CD4-positive, CD25-positive, alpha-beta regulatory T cell (primary cell): ENCODE results near the gene SNRNP35. TPM values are rescaled to one million over a fixed set of nuclear protein-coding genes. Genes with fewer than 3 reads are reported as not detected.
"Not testable (repeated sequence)": the region's sequence is repeated elsewhere in the genome, so short reads cannot be mapped to it uniquely, and the experiment has no call there.

Experiments
- ATAC-seq, 2 donors: fragments of 150-1000 bp; cut with Tn5 transposase; one replicate each; pipeline ENCODE4 v1.10.0; 2021; ENCODE audit warnings: low read depth in 2 of 2, moderate number of reproducible peaks in 2 of 2, moderate library complexity in 1 of 2
- DNase-seq, 3 donors: peaks; one replicate each; pipeline versions ENCODE4 v3.0.0 to v3.0.0-alpha.2; 2012 to 2022; ENCODE audit warnings: mixed read lengths in 1 of 3
- H3K27ac ChIP-seq: one replicate; pipeline ENCODE4 v1.7.0; 2013; ENCODE audit warnings: mild to moderate bottlenecking, low read length; ENCODE audit not compliant: insufficient read depth, poor library complexity, severe bottlenecking
- H3K27me3 ChIP-seq: one replicate; pipeline ENCODE4 v1.7.0; 2013; ENCODE audit warnings: low read length; ENCODE audit not compliant: control insufficient read depth, insufficient read depth
- H3K36me3 ChIP-seq: one replicate; pipeline ENCODE4 v1.7.0; 2013; ENCODE audit warnings: mild to moderate bottlenecking, low read length, moderate library complexity; ENCODE audit not compliant: control insufficient read depth, insufficient read depth
- H3K4me1 ChIP-seq: 2 replicates; pipeline ENCODE4 v1.7.0; 2013; ENCODE audit warnings: mild to moderate bottlenecking, low read length; ENCODE audit not compliant: insufficient read depth, control insufficient read depth, poor library complexity, severe bottlenecking
- H3K4me3 ChIP-seq: one replicate; pipeline ENCODE4 v1.7.0; 2013; ENCODE audit warnings: low read depth, mild to moderate bottlenecking, low read length, moderate library complexity
- H3K9me3 ChIP-seq, 2 experiments: 1 replicate in 1 of 2; 2 replicates in 1 of 2; pipeline ENCODE4 v1.7.0; 2013; ENCODE audit warnings: low read length in 2 of 2, mild to moderate bottlenecking in 1 of 2, moderate library complexity in 1 of 2; ENCODE audit not compliant: control insufficient read depth in 2 of 2
- H3K27ac Mint-ChIP-seq, 3 donors: one replicate each; pipeline ENCODE4 v1.8.0; 2020 to 2022; ENCODE audit warnings: mild to moderate bottlenecking in 3 of 3, mixed read lengths in 3 of 3, moderate library complexity in 2 of 3
- H3K27me3 Mint-ChIP-seq: one replicate; pipeline ENCODE4 v1.8.0; 2022; ENCODE audit warnings: mild to moderate bottlenecking, mixed read lengths
- H3K36me3 Mint-ChIP-seq: one replicate; pipeline ENCODE4 v1.8.0; 2020; ENCODE audit warnings: mixed read lengths
- H3K4me1 Mint-ChIP-seq, 4 donors: one replicate each; pipeline ENCODE4 v1.8.0; 2020 to 2022; ENCODE audit warnings: mixed read lengths in 4 of 4, mild to moderate bottlenecking in 1 of 4
- H3K4me3 Mint-ChIP-seq, 4 donors: one replicate each; pipeline ENCODE4 v1.8.0; 2020 to 2022; ENCODE audit warnings: mild to moderate bottlenecking in 4 of 4, mixed read lengths in 4 of 4, moderate library complexity in 3 of 4
- H3K9me3 Mint-ChIP-seq, 7 donors: one replicate each; pipeline ENCODE4 v1.8.0; 2020 to 2022; ENCODE audit warnings: mixed read lengths in 7 of 7, mild to moderate bottlenecking in 3 of 7, moderate library complexity in 2 of 7
- polyA plus RNA-seq, 4 donors: library from polyadenylated mRNA; unstranded; fragments of 300-500 nt; fragmentation: Illumina TruSeq; gene quantifications; one replicate each; pipeline ENCODE4 v1.2.3, GENCODE V29; 2021
- total RNA-seq: library from RNA; stranded (reverse); gene quantifications from one replicate; pipeline ENCODE4 v1.2.3, GENCODE V29; 2022

Gene SNRNP35
- total and polyA plus RNA-seq, 5 donors from 2014 or later, result 43.5 to 54.4 (median 47.6) TPM

DNA sequence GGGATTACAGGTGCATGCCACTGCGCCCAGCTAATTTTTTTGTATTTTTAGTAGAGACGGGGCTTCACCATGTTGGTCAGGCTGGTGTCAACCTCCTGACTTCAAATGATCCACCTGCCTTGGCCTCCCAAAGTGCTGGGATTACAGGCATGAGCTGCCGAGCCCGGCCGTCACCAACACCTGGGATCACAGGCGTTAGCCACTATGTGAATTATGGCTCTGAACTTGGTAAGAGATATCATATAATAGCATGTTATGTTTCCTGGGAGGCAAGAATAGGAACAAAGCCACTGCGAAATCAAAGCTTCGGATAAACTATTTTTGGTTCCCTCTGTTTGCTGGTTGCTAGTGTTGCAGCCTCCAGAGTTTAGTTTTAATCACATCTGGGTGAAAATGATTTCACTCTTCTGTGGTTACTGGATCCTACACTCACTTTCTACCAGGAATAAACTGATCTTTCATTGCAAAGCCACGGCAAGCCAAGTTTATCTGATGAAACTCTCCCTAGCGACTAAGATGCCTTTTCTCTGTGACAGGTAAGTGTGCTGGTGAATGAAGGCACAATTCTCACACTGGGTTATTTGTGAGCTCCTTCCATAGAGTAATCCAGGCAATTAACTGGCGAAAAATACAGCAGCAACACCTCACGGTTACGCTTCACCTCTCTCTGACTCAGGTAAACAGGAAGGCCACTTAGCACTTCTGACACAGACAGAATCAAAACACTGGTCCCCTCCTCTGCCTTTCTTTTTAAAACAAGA, 16.7 kb downstream of the SNRNP35 start:
- peak; percentile 90 to 93 for ATAC-seq
- peak overlapping the region; percentile 70 to 88 (median 82) for H3K4me3 Mint-ChIP-seq

GRCh38 chr12:123475246-123475703, 17.3 kb downstream of the SNRNP35 start:
- H3K4me1 Mint-ChIP-seq, result peaks cover 8 to 54% (median 32%) of the 10 kb centered on the region in 4 donors
- peak overlapping the region; percentile 95 to 100 (median 96) for H3K27ac Mint-ChIP-seq
- peaks cover 19% of the 10 kb centered on the region for H3K36me3 ChIP-seq
- peak overlapping the region; percentile 70 to 88 (median 82) for H3K4me3 Mint-ChIP-seq
- peak overlapping the region; percentile 63 for H3K4me3 ChIP-seq
- DNase-seq (no peak), ATAC-seq (peak; percentile 22 to 30)
- H3K27ac ChIP-seq, result peak overlapping the region; percentile 67
- peaks cover 24% of the 10 kb centered on the region for H3K4me1 ChIP-seq
- no peaks in the 10 kb centered on the region for H3K27me3 Mint-ChIP-seq
- no peaks in the 10 kb centered on the region for H3K9me3 ChIP-seq
- H3K36me3 Mint-ChIP-seq, result peaks cover 32% of the 10 kb centered on the region
- no peaks in the 10 kb centered on the region for H3K9me3 Mint-ChIP-seq
- no peaks in the 10 kb centered on the region for H3K27me3 ChIP-seq

More for the DNA sequence above, 16.7 kb downstream of the SNRNP35 start:
- peaks cover 19% of the 10 kb centered on the region for H3K36me3 ChIP-seq
- peak overlapping the region; percentile 95 to 100 (median 96) for H3K27ac Mint-ChIP-seq
- no peaks in the 10 kb centered on the region for H3K9me3 Mint-ChIP-seq
- peak in 2 of 3 donors; percentile 66 to 82 for DNase-seq
- H3K4me1 ChIP-seq, result peaks cover 24% of the 10 kb centered on the region
- H3K36me3 Mint-ChIP-seq, result peaks cover 32% of the 10 kb centered on the region
- H3K27me3 Mint-ChIP-seq, result no peaks in the 10 kb centered on the region
- H3K27me3 ChIP-seq, result no peaks in the 10 kb centered on the region
- H3K27ac ChIP-seq, result peak overlapping the region; percentile 67
- H3K4me3 ChIP-seq, result peak overlapping the region; percentile 63
- peaks cover 8 to 50% (median 28%) of the 10 kb centered on the region in 4 donors for H3K4me1 Mint-ChIP-seq
- no peaks in the 10 kb centered on the region for H3K9me3 ChIP-seq

GRCh38 chr12:123478069-123478468, 20.1 kb downstream of the SNRNP35 start:
- Histone ChIP-seq H3K27ac (no peak overlapping the region), H3K4me1 (peaks cover 24% of the 10 kb centered on the region), H3K9me3 (no peaks in the 10 kb centered on the region), H3K36me3 (peaks cover under 1% of the 10 kb centered on the region), H3K4me3 (no peak overlapping the region), H3K27me3 (no peaks in the 10 kb centered on the region)
- Mint-ChIP-seq H3K4me1 (peaks cover 8 to 61% (median 25%) of the 10 kb centered on the region in 4 donors), H3K9me3 (no peaks in the 10 kb centered on the region), H3K27ac (peak overlapping the region; percentile 20 to 75 (median 72)), H3K27me3 (no peaks in the 10 kb centered on the region), H3K36me3 (peaks cover 11% of the 10 kb centered on the region), H3K4me3 (no peak overlapping the region)
- DNase-seq (no peak), ATAC-seq (no peak)

- Mint-ChIP-seq H3K27me3 (no peaks in the 10 kb centered on the region), H3K9me3 (no peaks in the 10 kb centered on the region), H3K27ac (peak overlapping the region; percentile 74 to 90 (median 79)), H3K4me3 (no peak overlapping the region), H3K36me3 (peaks cover 11% of the 10 kb centered on the region), H3K4me1 (peaks cover 8 to 64% (median 26%) of the 10 kb centered on the region in 4 donors)
- no peaks in the 10 kb centered on the region for H3K36me3 ChIP-seq
- no peaks in the 10 kb centered on the region for H3K27me3 ChIP-seq
- ATAC-seq (no peak), DNase-seq (no peak)
- no peaks in the 10 kb centered on the region for H3K9me3 ChIP-seq
- H3K27ac ChIP-seq, result no peak overlapping the region
- H3K4me1 ChIP-seq, result peaks cover 26% of the 10 kb centered on the region
- H3K4me3 ChIP-seq, result no peak overlapping the region
Measured at GRCh38 chr12:123478762-123479161, 20.8 kb downstream of the SNRNP35 start.

GRCh38 chr12:123479442-123480180, 21.7 kb downstream of the SNRNP35 start:
- H3K4me1 Mint-ChIP-seq, result peaks cover 12 to 64% (median 27%) of the 10 kb centered on the region in 4 donors
- Histone ChIP-seq H3K9me3 (no peaks in the 10 kb centered on the region), H3K4me1 (peaks cover 26% of the 10 kb centered on the region), H3K27me3 (no peaks in the 10 kb centered on the region), H3K36me3 (no peaks in the 10 kb centered on the region), H3K27ac (no peak overlapping the region), H3K4me3 (no peak overlapping the region)
- ATAC-seq, result no peak
- no peaks in the 10 kb centered on the region for H3K27me3 Mint-ChIP-seq
- H3K9me3 Mint-ChIP-seq, result no peaks in the 10 kb centered on the region
- no peak for DNase-seq
- peaks cover 11% of the 10 kb centered on the region for H3K36me3 Mint-ChIP-seq
- H3K27ac Mint-ChIP-seq, result peak overlapping the region; percentile 72 to 83 (median 74)
- peak overlapping the region in 1 of 4 donors; percentile 54 for H3K4me3 Mint-ChIP-seq

- not testable (repeated sequence) for H3K4me3 ChIP-seq, ATAC-seq, H3K36me3 Mint-ChIP-seq, H3K36me3 ChIP-seq, H3K9me3 Mint-ChIP-seq, DNase-seq, H3K27ac ChIP-seq, H3K27me3 ChIP-seq, H3K27me3 Mint-ChIP-seq, H3K4me3 Mint-ChIP-seq, H3K9me3 ChIP-seq
- H3K4me1 Mint-ChIP-seq, result peaks cover 9 to 63% (median 21%) of the 10 kb centered on the region in 4 donors
- H3K4me1 ChIP-seq, result peaks cover 15% of the 10 kb centered on the region
- peak overlapping the region in 1 of 3 donors; percentile 26 for H3K27ac Mint-ChIP-seq
Measured at GRCh38 chr12:123481251-123481650, 23.3 kb downstream of the SNRNP35 start.

- H3K27ac Mint-ChIP-seq, result peak overlapping the region in 2 of 3 donors; percentile 86 to 88
- DNase-seq (no peak), ATAC-seq (no peak)
- H3K36me3 Mint-ChIP-seq, result no peaks in the 10 kb centered on the region
- Histone ChIP-seq H3K27ac (no peak overlapping the region), H3K9me3 (no peaks in the 10 kb centered on the region), H3K4me1 (peaks cover 15% of the 10 kb centered on the region), H3K27me3 (no peaks in the 10 kb centered on the region), H3K4me3 (no peak overlapping the region), H3K36me3 (no peaks in the 10 kb centered on the region)
- no peak overlapping the region for H3K4me3 Mint-ChIP-seq
- no peaks in the 10 kb centered on the region for H3K27me3 Mint-ChIP-seq
- peaks cover 9 to 48% (median 18%) of the 10 kb centered on the region in 4 donors for H3K4me1 Mint-ChIP-seq
- H3K9me3 Mint-ChIP-seq, result no peaks in the 10 kb centered on the region
Measured at GRCh38 chr12:123482876-123483275, 24.9 kb downstream of the SNRNP35 start.
